Measurements from ENCODE around the gene S100A16.

DNA sequence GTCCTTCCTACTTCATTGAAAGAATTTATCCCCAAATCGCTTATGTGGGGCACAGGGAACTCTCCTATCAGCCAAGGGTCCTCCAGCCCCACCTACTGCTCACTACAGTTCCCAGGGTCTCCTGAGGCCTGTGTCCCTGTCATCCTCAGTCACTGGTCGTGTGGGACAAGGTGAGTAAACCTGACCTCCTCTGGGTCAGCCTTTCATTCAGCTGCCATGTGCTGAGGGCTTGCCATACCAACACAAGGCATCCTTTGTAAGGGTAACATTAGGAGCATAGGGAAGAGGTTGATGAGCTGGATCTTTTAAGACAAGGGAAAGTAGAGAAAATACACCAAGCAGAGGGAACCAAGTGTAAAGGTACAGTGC, 34.4 kb upstream of the S100A16 start:
- TF ChIP-seq, protein P1, sequence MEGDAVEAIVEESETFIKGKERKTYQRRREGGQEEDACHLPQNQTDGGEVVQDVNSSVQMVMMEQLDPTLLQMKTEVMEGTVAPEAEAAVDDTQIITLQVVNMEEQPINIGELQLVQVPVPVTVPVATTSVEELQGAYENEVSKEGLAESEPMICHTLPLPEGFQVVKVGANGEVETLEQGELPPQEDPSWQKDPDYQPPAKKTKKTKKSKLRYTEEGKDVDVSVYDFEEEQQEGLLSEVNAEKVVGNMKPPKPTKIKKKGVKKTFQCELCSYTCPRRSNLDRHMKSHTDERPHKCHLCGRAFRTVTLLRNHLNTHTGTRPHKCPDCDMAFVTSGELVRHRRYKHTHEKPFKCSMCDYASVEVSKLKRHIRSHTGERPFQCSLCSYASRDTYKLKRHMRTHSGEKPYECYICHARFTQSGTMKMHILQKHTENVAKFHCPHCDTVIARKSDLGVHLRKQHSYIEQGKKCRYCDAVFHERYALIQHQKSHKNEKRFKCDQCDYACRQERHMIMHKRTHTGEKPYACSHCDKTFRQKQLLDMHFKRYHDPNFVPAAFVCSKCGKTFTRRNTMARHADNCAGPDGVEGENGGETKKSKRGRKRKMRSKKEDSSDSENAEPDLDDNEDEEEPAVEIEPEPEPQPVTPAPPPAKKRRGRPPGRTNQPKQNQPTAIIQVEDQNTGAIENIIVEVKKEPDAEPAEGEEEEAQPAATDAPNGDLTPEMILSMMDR (conservative IDR thresholded peaks at IDR 0.05; ENCODE audit: low read length): no peak
- no peak for TF ChIP-seq EZH2phosphoT487 (IDR thresholded peaks at IDR 0.05; ENCODE audit: borderline replicate concordance, low read depth, low read length)
